22Rv1 (cell line): ENCODE measurements around the gene PROM1.

ENCODE experiments used
- H3K27ac ChIP-seq: fragments of 450-650 bp; 2 replicates; pipeline ENCODE4 v1.5.1; 2017
- CTCF ChIP-seq: fragments of 450-650 bp; IDR thresholded peaks from 2 replicates; pipeline ENCODE4 v1.5.1; 2017; ENCODE audit warnings: mild to moderate bottlenecking
- ZFX ChIP-seq: fragments of 450-650 bp; IDR thresholded peaks from 2 replicates; pipeline ENCODE4 v1.6.1; 2017; ENCODE audit warnings: antibody characterized with exemption, borderline replicate concordance

The PROM1 gene

GRCh38 chr4:15947684-15948083, 136.1 kb downstream of the PROM1 start:
- TF ChIP-seq CTCF (no peak), ZFX (no peak)
- H3K27ac ChIP-seq: no peak overlapping the region

GRCh38 chr4:15945516-15945915, 138.3 kb downstream of the PROM1 start:
- no peak overlapping the region for H3K27ac ChIP-seq
- TF ChIP-seq CTCF: no peak
- TF ChIP-seq ZFX: no peak

GRCh38 chr4:15944895-15945294, 138.9 kb downstream of the PROM1 start:
- no peak overlapping the region for H3K27ac ChIP-seq
- TF ChIP-seq ZFX: no peak
- TF ChIP-seq CTCF: no peak

- H3K27ac ChIP-seq: no peak overlapping the region
- no peak for TF ChIP-seq CTCF
- no peak for TF ChIP-seq ZFX
These were observed 141.5 kb downstream of the PROM1 start for GRCh38 chr4:15942283-15942682.

- no peak within 1 kb of the TSS for H3K27ac ChIP-seq
- TF ChIP-seq CTCF: no peak
- TF ChIP-seq ZFX: no peak
These were observed 145.2 kb downstream of the PROM1 start, which contains the start of gene FGFBP1 for GRCh38 chr4:15938640-15939039. TSS of gene FGFBP1 (minus strand) at chr4:15938740. CDS start at chr4:15936632, 2,108 bp downstream.

- no peak overlapping the region for H3K27ac ChIP-seq
- no peak for TF ChIP-seq CTCF
- TF ChIP-seq ZFX: no peak
These were observed 145.6 kb downstream of the PROM1 start for GRCh38 chr4:15938182-15938581.

GRCh38 chr4:15936495-15936894, 147.3 kb downstream of the PROM1 start:
- TF ChIP-seq CTCF: no peak
- no peak overlapping the region for H3K27ac ChIP-seq
